ENCODE results near the gene C15orf39. TPM values are rescaled to one million over a fixed set of nuclear protein-coding genes. Genes with fewer than 3 reads are reported as not detected.

C15orf39 gene
- total RNA-seq, 1 donor from 2014 or later: 44.5 TPM

- H3K27me3 Mint-ChIP-seq: no peaks in the 10 kb centered on the region
- H3K9me3 Mint-ChIP-seq: no peaks in the 10 kb centered on the region
- no peak for TF ChIP-seq CTCF (conservative IDR thresholded peaks at IDR 0.05)
- H3K4me1 Mint-ChIP-seq (ENCODE audit: unreplicated experiment): no peaks in the 10 kb centered on the region
- no peaks in the 10 kb centered on the region for H3K36me3 Mint-ChIP-seq
- H3K4me3 Mint-ChIP-seq: no peak overlapping the region
- no peak for DNase-seq (ENCODE audit: extremely low spot score, unreplicated experiment)
- H3K27ac Mint-ChIP-seq: peak overlapping the region; percentile 63
Observed at GRCh38 chr15:75156326-75157215, 45.1 kb upstream of the C15orf39 start.

- no peak overlapping the region for H3K27ac Mint-ChIP-seq
- H3K4me1 Mint-ChIP-seq (ENCODE audit: unreplicated experiment): no peaks in the 10 kb centered on the region
- H3K9me3 Mint-ChIP-seq: no peaks in the 10 kb centered on the region
- H3K27me3 Mint-ChIP-seq: no peaks in the 10 kb centered on the region
- no peak for DNase-seq (ENCODE audit: extremely low spot score, unreplicated experiment)
- no peaks in the 10 kb centered on the region for H3K36me3 Mint-ChIP-seq
- H3K4me3 Mint-ChIP-seq: no peak overlapping the region
- no peak for TF ChIP-seq CTCF (conservative IDR thresholded peaks at IDR 0.05)
Observed at GRCh38 chr15:75158402-75158801, 43.3 kb upstream of the C15orf39 start.

GRCh38 chr15:75159244-75159643 is 42.4 kb upstream of the C15orf39 start:
- TF ChIP-seq CTCF (conservative IDR thresholded peaks at IDR 0.05): no peak
- Mint-ChIP-seq H3K27ac (no peak overlapping the region), H3K36me3 (no peaks in the 10 kb centered on the region), H3K9me3 (no peaks in the 10 kb centered on the region), H3K4me1 (ENCODE audit: unreplicated experiment) (no peaks in the 10 kb centered on the region), H3K4me3 (no peak overlapping the region), H3K27me3 (no peaks in the 10 kb centered on the region)
- no peak for DNase-seq (ENCODE audit: extremely low spot score, unreplicated experiment)

- no peak overlapping the region for H3K4me3 Mint-ChIP-seq
- H3K4me1 Mint-ChIP-seq (ENCODE audit: unreplicated experiment): no peaks in the 10 kb centered on the region
- no peak overlapping the region for H3K27ac Mint-ChIP-seq
- no peaks in the 10 kb centered on the region for H3K27me3 Mint-ChIP-seq
- TF ChIP-seq CTCF (conservative IDR thresholded peaks at IDR 0.05): no peak
- H3K9me3 Mint-ChIP-seq: peaks cover under 1% of the 10 kb centered on the region
- DNase-seq (ENCODE audit: extremely low spot score, unreplicated experiment): no peak
- no peaks in the 10 kb centered on the region for H3K36me3 Mint-ChIP-seq
Observed at GRCh38 chr15:75161106-75161916, 40.4 kb upstream of the C15orf39 start.

GRCh38 chr15:75161917-75162414 is 39.7 kb upstream of the C15orf39 start:
- Mint-ChIP-seq H3K4me1 (ENCODE audit: unreplicated experiment) (no peaks in the 10 kb centered on the region), H3K4me3 (no peak overlapping the region), H3K9me3 (peaks cover 4% of the 10 kb centered on the region), H3K27me3 (no peaks in the 10 kb centered on the region), H3K36me3 (no peaks in the 10 kb centered on the region), H3K27ac (no peak overlapping the region)
- DNase-seq (ENCODE audit: extremely low spot score, unreplicated experiment): no peak
- no peak for TF ChIP-seq CTCF (conservative IDR thresholded peaks at IDR 0.05)

All from type B pancreatic cell (in vitro differentiated cells).